Endothelial cell (in vitro differentiated cells): Measurements from ENCODE around the gene FBXL7. TPM values are rescaled to one million over a fixed set of nuclear protein-coding genes. Genes with fewer than 3 reads are reported as not detected.

Experiments used
- DNase-seq: peaks from one replicate; pipeline ENCODE4 v3.0.0; 2021; ENCODE audit warnings: low spot score
- H3K27ac Mint-ChIP-seq: one replicate; pipeline ENCODE4 v1.8.0; 2021; ENCODE audit warnings: mixed read lengths, inconsistent platforms; ENCODE audit not compliant: unreplicated experiment
- H3K27me3 Mint-ChIP-seq: one replicate; pipeline ENCODE4 v1.8.0; 2021; ENCODE audit warnings: mild to moderate bottlenecking, moderate library complexity, mixed read lengths, inconsistent platforms; ENCODE audit not compliant: unreplicated experiment
- H3K36me3 Mint-ChIP-seq: one replicate; pipeline ENCODE4 v1.8.0; 2021; ENCODE audit warnings: mild to moderate bottlenecking, low read depth, mixed read lengths, inconsistent platforms; ENCODE audit not compliant: unreplicated experiment
- H3K4me1 Mint-ChIP-seq: one replicate; pipeline ENCODE4 v1.8.0; 2021; ENCODE audit warnings: mild to moderate bottlenecking, mixed read lengths, inconsistent platforms; ENCODE audit not compliant: unreplicated experiment
- H3K4me3 Mint-ChIP-seq: one replicate; pipeline ENCODE4 v1.8.0; 2021; ENCODE audit warnings: mild to moderate bottlenecking, mixed read lengths, inconsistent platforms; ENCODE audit not compliant: unreplicated experiment
- H3K9me3 Mint-ChIP-seq: one replicate; pipeline ENCODE4 v1.8.0; 2021; ENCODE audit warnings: mixed read lengths, inconsistent platforms; ENCODE audit not compliant: unreplicated experiment
- total RNA-seq: library from RNA; stranded (reverse); fragmentation: NEBNext Ultra II Directional; extraction: Animal tissue kit (Norgen Biotek cat#: 25700); gene quantifications from one replicate; pipeline ENCODE4 v1.2.1, GENCODE V29; 2021; ENCODE audit not compliant: unreplicated experiment
- TF ChIP-seq, protein P1 (sequence below): fragments of 200-600 bp; sonication (generic); IDR thresholded peaks from one replicate; pipeline ENCODE4 v1.5.0; 2021; ENCODE audit warnings: antibody characterized with exemption; ENCODE audit not compliant: unreplicated experiment

FBXL7 gene
- total RNA-seq, 1 donor from 2014 or later: 63.8 TPM

DNA sequence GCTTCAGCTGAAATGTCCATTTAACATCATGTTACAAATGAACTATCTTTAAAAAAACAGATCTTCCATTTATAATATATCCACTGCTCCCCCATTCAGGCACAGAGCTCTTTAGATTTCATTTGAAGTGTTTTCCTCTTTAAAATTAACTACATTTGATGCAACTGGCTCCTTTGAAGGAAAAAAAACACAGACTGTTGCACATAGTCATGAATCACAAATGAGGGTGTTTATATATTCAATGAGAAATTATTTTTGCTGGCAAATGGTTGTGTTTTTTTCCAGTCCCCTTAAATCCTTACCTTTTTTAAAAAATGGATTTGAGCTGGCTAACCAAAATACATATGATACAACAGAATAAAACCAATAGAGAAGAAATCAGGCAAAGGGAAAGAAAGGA is 240.4 kb downstream of the FBXL7 start:
- H3K4me1 Mint-ChIP-seq: peaks cover 22% of the 10 kb centered on the region
- H3K36me3 Mint-ChIP-seq: peaks cover 12% of the 10 kb centered on the region
- H3K4me3 Mint-ChIP-seq: no peak overlapping the region
- no peak overlapping the region for H3K27ac Mint-ChIP-seq
- H3K9me3 Mint-ChIP-seq: peaks cover 11% of the 10 kb centered on the region
- H3K27me3 Mint-ChIP-seq: peaks cover 4% of the 10 kb centered on the region
- TF ChIP-seq, protein P1, sequence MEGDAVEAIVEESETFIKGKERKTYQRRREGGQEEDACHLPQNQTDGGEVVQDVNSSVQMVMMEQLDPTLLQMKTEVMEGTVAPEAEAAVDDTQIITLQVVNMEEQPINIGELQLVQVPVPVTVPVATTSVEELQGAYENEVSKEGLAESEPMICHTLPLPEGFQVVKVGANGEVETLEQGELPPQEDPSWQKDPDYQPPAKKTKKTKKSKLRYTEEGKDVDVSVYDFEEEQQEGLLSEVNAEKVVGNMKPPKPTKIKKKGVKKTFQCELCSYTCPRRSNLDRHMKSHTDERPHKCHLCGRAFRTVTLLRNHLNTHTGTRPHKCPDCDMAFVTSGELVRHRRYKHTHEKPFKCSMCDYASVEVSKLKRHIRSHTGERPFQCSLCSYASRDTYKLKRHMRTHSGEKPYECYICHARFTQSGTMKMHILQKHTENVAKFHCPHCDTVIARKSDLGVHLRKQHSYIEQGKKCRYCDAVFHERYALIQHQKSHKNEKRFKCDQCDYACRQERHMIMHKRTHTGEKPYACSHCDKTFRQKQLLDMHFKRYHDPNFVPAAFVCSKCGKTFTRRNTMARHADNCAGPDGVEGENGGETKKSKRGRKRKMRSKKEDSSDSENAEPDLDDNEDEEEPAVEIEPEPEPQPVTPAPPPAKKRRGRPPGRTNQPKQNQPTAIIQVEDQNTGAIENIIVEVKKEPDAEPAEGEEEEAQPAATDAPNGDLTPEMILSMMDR: no peak
- DNase-seq: no peak

DNA sequence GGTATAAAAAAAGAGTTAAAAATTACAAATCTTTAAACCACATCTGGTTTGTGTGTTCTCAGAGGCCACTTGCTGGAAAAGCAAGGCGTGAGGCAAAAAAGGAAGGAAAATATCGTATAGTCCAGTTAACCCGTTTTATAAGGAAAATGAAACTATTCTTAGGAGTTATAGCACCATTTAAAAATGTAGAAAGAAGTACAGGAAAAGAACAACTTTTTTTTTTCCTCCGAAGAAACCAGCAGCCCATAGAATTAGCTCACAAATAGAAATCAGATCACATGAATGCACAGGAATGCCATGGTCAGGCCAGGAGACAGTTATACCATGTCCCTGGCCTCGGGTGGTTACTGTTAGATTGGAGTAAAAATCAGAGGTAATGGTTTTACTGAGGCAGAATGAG is 241.6 kb downstream of the FBXL7 start:
- DNase-seq: no peak
- H3K36me3 Mint-ChIP-seq: peaks cover 19% of the 10 kb centered on the region
- TF ChIP-seq, protein P1: no peak
- peaks cover 11% of the 10 kb centered on the region for H3K9me3 Mint-ChIP-seq
- peaks cover 22% of the 10 kb centered on the region for H3K4me1 Mint-ChIP-seq
- peaks cover 4% of the 10 kb centered on the region for H3K27me3 Mint-ChIP-seq
- H3K4me3 Mint-ChIP-seq: no peak overlapping the region
- no peak overlapping the region for H3K27ac Mint-ChIP-seq

- no peak for DNase-seq
- Mint-ChIP-seq H3K27me3 (peaks cover 5% of the 10 kb centered on the region), H3K4me3 (no peak overlapping the region), H3K9me3 (peaks cover 11% of the 10 kb centered on the region), H3K4me1 (peaks cover 10% of the 10 kb centered on the region), H3K36me3 (peaks cover 19% of the 10 kb centered on the region), H3K27ac (no peak overlapping the region)
- TF ChIP-seq, protein P1: no peak
These were observed 246.9 kb downstream of the FBXL7 start for GRCh38 chr5:15746833-15747232.

DNA sequence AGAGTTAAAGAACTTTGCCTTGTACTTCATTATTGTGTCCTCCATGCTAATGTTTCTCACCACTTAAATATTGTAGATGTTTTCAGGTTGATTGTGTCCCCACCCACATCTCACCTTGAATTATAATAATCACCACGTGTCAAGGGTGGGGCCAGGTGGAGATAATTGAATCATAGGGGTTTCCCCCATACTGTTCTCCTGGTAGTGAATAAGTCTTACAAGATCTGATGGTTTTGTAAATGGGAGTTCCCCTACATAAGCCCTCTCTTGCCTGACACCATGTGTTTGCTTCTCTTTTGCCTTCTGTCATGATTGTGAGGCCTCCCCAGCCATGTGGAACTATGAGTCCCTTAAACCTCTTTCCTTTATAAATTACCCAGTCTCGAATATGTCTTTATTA is 248.3 kb downstream of the FBXL7 start:
- peaks cover 2% of the 10 kb centered on the region for H3K27me3 Mint-ChIP-seq
- peaks cover 10% of the 10 kb centered on the region for H3K4me1 Mint-ChIP-seq
- peaks cover 5% of the 10 kb centered on the region for H3K9me3 Mint-ChIP-seq
- H3K36me3 Mint-ChIP-seq: peaks cover 12% of the 10 kb centered on the region
- DNase-seq: no peak
- H3K4me3 Mint-ChIP-seq: no peak overlapping the region
- TF ChIP-seq, protein P1: no peak
- no peak overlapping the region for H3K27ac Mint-ChIP-seq

DNA sequence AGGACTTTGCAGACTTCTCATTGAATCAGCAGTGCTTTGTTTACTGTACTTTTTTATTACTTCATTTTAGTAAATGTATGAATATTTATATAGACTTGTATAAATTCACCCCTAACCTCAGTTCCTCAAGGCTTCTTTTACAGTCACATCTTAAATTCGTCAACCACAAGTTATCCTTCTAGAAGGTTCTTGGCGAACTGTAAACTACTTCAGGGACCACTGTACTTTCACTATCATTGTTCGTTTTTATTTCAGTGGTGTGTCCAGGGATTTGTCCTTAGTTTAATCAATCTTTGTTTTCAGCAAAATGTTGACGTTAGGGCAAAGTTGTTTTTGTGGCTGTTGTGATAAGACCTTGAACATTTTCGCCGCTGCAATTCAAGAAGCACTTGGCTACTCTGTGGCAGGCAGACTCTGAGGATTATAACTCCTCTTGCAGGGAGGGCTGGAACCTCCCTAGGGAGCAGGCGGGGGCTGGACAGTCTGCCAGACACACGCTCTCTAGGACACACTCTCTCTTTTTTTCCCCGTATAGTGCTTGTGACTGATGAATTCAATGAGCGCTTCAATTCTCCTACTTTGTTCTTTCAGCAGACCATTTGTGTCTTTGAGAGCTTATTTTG is 252.8 kb downstream of the FBXL7 start:
- DNase-seq: no peak
- H3K27me3 Mint-ChIP-seq: peaks cover 4% of the 10 kb centered on the region
- TF ChIP-seq, protein P1: no peak
- no peak overlapping the region for H3K4me3 Mint-ChIP-seq
- no peak overlapping the region for H3K27ac Mint-ChIP-seq
- H3K4me1 Mint-ChIP-seq: peaks cover 7% of the 10 kb centered on the region
- no peaks in the 10 kb centered on the region for H3K9me3 Mint-ChIP-seq
- H3K36me3 Mint-ChIP-seq: no peaks in the 10 kb centered on the region
